Dedifferentiated amniotic fluid mesenchymal stem cell (primary cell): Measurements from ENCODE around the gene MYO10.

Source experiments
- DNase-seq: peaks from one replicate; pipeline ENCODE4 v3.0.0-alpha.2; 2016; ENCODE audit errors: extremely low spot score

MYO10 gene

GRCh38 chr5:16916262-16916878 lies 19.7 kb downstream of the MYO10 start:
- DNase-seq: peak; percentile 95

DNA sequence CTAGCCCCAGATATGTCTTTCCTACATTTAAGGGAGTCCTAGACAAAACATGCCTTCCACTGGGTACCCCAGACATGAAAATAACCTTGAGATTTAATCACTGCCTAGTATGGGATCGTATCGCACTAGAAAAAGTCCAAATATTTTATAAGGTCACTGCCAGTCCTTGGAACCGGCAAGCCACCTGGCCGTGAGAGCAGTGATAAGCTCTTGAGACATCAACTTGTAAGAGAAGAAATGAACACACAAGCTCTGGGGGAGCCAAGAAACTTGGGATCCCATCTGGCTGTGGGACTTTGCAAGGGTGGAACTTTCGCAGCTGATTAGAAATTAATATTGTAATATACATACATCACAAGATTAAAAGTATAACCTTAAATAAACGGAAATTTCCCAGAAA lies 21.5 kb downstream of the MYO10 start:
- DNase-seq: no peak

- no peak for DNase-seq
These were observed 22.0 kb downstream of the MYO10 start for GRCh38 chr5:16914108-16914435.

DNA sequence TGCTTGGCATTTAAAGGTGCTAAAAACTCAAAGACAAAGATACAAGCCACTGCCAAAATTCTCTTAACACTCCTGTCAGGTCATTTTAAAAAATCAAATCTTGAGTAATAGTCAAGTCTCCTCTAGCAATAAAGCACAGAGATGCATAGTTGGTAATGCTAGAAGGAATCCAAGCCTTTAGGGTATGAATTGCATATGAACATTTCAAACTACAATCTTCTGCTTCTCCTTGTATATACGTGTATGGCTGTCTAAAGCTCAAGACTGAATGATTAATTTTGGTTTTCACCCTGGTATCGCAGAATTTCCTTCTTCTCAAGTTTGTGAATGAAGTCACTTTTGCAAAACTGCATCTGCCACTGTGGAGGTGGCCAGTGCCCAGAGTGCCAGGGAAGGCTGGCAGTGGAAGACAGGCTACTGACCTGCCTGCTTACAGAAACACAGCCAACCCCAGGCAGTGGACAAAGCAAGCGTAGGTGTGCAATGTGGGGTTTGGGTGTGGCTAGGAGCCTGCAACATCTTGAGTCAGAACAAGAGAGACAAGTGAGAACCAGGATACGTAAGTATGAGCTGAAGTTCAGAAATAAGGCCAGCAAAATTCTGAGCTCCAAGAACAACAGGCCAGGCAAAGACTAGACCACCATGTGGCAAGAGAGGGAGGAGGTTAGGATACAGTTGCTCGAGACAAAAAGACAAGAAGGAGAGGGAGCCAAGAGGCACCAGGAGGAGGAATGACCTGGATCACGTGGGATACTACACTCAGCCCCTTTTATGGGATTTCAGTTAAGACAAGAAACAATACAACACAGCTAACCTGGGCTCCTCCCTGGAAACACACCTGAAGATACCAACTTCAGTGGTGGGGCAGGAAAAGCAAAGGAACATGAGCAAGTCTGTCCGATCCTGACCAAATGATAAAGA lies 22.6 kb downstream of the MYO10 start:
- no peak for DNase-seq

- DNase-seq: no peak
These were observed 24.0 kb downstream of the MYO10 start for GRCh38 chr5:16912080-16912479.

- no peak for DNase-seq
These were observed 26.6 kb downstream of the MYO10 start for GRCh38 chr5:16909464-16909863.

DNA sequence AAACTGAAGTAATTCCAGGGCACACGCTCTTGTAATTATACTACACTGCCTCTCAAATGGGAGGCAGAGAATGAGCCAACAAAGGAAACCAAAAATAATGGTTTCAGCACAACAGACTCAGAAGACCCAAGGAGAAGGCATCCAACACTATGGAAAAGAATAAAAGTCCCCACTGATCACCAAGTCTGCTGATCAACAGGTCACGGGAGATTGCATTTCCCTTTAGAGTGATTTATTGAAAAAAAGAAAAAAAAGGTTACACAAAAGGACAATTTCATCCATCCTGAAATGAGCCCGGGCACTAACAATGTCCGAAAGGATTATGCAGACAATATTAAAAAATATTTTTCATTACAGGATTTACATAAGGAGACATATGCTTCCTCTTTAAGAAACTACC lies 28.8 kb downstream of the MYO10 start:
- no peak for DNase-seq

- no peak for DNase-seq
These were observed 29.8 kb downstream of the MYO10 start for GRCh38 chr5:16906255-16906654.

GRCh38 chr5:16903480-16904300 lies 32.4 kb downstream of the MYO10 start:
- DNase-seq: no peak

DNA sequence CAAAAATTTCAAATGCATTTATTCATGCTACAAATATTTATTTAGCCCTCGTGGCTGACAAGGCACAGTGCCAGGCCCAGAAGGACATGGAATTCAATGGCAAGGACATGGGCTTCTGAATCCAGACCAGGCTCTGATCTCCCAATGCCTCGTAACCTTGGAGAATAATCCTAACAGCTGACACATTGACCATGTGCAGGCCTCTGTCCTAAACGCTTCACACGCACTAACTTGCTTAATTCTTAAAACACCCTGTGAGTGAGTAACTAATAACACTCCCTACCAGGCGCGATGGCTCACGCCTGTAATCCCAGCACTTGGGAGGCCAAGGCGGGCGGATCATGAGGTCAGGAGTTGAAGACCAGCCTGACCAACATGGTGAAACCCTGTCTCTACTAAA lies 33.2 kb downstream of the MYO10 start:
- DNase-seq: no peak

- DNase-seq: no peak
These were observed 35.0 kb downstream of the MYO10 start for GRCh38 chr5:16901021-16901644.

DNA sequence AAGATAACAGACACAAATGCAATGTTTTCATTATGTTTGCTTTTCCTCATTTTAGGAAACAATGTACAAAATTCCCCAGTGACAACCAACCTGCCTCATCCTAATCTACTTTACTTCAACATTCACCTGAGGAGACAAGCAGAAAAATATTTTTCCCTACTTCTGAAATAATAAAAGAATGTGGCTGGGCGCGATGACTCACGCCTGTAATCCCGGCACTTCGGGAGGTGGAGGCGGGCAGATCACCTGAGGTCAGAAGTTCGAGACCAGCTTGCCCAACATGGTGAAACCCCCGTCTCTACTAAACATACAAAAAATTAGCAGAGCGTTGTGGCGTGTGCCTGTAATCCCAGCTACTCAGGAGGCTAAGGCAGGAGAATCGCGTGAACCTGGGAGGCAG lies 36.9 kb downstream of the MYO10 start:
- no peak for DNase-seq

DNA sequence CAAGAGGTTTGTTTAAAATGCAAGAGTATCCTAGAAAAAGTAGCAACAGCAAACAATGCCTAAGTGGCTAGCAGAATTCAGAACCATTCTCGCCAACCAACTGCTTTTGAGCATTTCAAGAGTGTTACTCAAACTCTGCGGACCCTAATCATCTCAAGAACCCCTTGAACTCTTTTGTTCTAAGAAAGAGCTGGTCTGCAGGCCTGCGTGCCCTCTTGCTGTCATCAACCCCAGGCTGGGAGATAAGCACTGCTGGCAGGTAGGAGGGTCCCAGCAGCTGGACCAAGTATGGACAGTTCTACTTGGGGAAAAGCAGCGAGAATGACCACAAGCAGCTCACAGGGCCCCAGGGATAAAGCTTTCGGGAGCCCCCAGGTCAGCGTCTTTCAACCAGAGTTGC lies 38.3 kb downstream of the MYO10 start:
- no peak for DNase-seq

GRCh38 chr5:16897284-16897704 lies 38.8 kb downstream of the MYO10 start:
- no peak for DNase-seq

DNA sequence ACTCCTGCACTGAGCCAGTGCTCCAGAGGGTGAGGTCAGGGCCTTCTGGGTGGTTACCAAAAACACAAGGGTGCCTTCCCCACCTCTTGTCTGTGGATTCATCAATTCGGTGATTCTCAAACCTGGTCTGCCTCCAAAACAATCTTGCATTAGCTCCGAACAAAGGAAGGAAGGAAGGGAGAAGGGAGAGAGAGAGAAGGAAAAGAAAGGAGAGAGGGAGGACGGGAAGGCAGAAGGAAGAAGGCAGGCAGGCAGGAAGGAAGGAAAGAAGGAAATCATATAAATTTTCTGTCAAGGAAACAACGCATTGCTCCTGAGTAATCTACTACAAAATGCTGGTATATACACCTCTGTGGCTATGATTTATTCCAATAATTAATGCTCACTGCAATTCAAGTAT lies 39.3 kb downstream of the MYO10 start:
- no peak for DNase-seq

GRCh38 chr5:16894236-16895057 lies 41.6 kb downstream of the MYO10 start:
- no peak for DNase-seq

DNA sequence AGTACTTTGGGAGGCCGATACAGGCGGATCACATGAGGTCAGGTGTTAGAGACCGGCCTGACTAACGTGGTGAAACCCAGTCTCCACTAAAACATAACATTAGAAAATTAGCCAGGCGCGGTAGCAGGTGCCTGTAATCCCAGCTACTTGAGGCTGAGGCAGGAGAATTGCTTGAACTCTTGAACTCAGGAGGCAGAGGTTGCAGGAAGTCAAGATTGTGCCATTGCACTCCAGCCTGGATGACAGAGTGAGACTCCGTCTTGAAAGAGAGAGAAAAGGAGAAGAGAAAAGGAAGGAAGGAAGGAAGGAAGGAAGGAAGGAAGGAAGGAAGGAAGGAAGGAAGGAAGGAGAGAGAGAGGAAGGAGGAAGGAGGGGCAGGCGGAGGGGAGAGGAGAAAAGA lies 45.1 kb downstream of the MYO10 start:
- DNase-seq: no peak

DNA sequence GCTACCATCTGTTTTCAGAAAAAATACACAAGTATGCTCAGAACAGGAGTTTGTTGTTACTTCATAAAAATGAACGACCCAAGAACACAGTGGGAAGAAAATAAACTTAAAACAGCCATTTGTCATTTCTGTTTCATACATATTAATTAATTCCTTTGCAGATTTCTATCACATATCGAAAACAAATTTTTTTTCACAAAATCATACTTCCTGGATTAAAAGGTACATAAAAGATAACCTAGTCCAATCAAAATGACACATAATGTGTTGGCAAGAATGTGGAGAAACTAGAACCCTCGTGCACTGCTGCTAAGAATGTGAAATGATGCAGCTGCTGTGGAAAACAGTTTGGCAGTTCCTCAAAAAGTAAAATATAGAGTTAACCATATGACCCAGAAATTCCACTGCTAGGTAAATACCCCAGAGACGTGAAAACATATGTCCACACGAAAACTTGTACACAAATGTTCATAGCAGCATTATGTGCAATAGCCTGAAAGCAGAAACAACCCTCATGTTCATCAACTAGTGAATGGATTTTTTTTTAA lies 46.0 kb downstream of the MYO10 start:
- no peak for DNase-seq

GRCh38 chr5:16889203-16889971 lies 46.7 kb downstream of the MYO10 start:
- DNase-seq: peak; percentile 55

DNA sequence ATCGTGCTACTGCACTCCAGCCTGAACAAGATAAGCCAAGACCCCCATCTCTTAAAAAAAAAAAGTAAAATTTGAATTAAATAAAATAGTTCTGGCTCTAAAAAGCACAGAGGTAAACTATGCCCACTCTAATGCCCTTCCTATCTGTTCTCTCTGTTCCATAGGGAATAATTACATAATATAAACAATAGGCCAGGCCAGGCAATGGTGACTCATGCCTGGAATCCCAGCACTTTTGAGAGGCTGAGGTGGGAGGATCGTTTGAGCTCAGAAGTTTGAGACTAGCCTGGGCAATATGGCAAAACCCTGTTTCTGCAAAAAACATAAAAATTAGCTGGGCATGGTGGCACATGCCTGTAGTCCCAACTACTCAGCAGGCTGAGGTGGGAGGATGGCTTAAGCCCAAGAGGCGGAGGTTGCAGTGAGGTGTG lies 47.4 kb downstream of the MYO10 start:
- DNase-seq: no peak
